Neural crest cell (in vitro differentiated cells): ENCODE results near the gene FOS. TPM values are rescaled to one million over a fixed set of nuclear protein-coding genes. Genes with fewer than 3 reads are reported as not detected.

Source experiments
- DNase-seq: peaks from one replicate; pipeline ENCODE4 v3.0.0; 2021; ENCODE audit warnings: low read depth, mixed read lengths, low spot score
- H3K27ac Mint-ChIP-seq: one replicate; pipeline ENCODE4 v1.8.0; 2021; ENCODE audit warnings: mild to moderate bottlenecking, mixed read lengths; ENCODE audit not compliant: unreplicated experiment
- H3K27me3 Mint-ChIP-seq: 2 replicates; pipeline ENCODE4 v1.8.0; 2021; ENCODE audit warnings: low read depth, mild to moderate bottlenecking, mixed read lengths
- H3K36me3 Mint-ChIP-seq: 2 replicates; pipeline ENCODE4 v1.8.0; 2021; ENCODE audit warnings: low read depth, mild to moderate bottlenecking, mixed read lengths
- H3K4me1 Mint-ChIP-seq: 2 replicates; pipeline ENCODE4 v1.8.0; 2021; ENCODE audit warnings: mixed read lengths
- H3K4me3 Mint-ChIP-seq: one replicate; pipeline ENCODE4 v1.8.0; 2021; ENCODE audit warnings: mild to moderate bottlenecking, mixed read lengths
- H3K9me3 Mint-ChIP-seq: 2 replicates; pipeline ENCODE4 v1.8.0; 2021; ENCODE audit warnings: mixed read lengths
- total RNA-seq: library from RNA; stranded (reverse); gene quantifications from 2 replicates; pipeline ENCODE4 v1.2.1, GENCODE V29; 2021
- TF ChIP-seq, protein P1 (sequence below): fragments of 200-600 bp; sonication (generic); conservative IDR thresholded peaks from 2 replicates; pipeline ENCODE4 v1.5.0; 2021; ENCODE audit warnings: antibody characterized with exemption, mild to moderate bottlenecking

Gene FOS
- total RNA-seq, 1 donor from 2014 or later = 3.8 TPM

DNA sequence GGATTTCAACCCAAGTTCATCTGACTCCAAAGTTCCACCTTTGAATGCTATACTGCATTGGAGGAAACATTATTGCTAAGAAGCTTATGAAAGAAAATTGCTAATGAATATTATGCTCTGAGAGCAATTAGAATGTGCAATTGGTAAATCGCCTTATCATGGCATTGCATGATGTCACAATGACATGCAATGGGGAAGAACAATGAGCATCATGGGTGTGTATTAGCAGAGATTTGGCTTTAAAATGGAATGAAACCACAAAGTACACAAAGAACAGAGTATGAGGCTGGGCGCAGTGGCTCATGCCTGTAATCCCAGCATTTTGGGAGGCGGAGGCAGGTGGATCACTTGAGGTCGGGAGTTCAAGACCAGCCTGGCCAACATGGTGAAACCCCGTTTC, 34.7 kb downstream of the FOS start:
- DNase-seq = no peak
- peaks cover 13% of the 10 kb centered on the region for H3K4me1 Mint-ChIP-seq
- H3K4me3 Mint-ChIP-seq = no peak overlapping the region
- no peak overlapping the region for H3K27ac Mint-ChIP-seq
- TF ChIP-seq, protein P1, sequence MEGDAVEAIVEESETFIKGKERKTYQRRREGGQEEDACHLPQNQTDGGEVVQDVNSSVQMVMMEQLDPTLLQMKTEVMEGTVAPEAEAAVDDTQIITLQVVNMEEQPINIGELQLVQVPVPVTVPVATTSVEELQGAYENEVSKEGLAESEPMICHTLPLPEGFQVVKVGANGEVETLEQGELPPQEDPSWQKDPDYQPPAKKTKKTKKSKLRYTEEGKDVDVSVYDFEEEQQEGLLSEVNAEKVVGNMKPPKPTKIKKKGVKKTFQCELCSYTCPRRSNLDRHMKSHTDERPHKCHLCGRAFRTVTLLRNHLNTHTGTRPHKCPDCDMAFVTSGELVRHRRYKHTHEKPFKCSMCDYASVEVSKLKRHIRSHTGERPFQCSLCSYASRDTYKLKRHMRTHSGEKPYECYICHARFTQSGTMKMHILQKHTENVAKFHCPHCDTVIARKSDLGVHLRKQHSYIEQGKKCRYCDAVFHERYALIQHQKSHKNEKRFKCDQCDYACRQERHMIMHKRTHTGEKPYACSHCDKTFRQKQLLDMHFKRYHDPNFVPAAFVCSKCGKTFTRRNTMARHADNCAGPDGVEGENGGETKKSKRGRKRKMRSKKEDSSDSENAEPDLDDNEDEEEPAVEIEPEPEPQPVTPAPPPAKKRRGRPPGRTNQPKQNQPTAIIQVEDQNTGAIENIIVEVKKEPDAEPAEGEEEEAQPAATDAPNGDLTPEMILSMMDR = no peak
- no peaks in the 10 kb centered on the region for H3K36me3 Mint-ChIP-seq
- H3K27me3 Mint-ChIP-seq = peaks cover 13% of the 10 kb centered on the region
- H3K9me3 Mint-ChIP-seq = no peaks in the 10 kb centered on the region

DNA sequence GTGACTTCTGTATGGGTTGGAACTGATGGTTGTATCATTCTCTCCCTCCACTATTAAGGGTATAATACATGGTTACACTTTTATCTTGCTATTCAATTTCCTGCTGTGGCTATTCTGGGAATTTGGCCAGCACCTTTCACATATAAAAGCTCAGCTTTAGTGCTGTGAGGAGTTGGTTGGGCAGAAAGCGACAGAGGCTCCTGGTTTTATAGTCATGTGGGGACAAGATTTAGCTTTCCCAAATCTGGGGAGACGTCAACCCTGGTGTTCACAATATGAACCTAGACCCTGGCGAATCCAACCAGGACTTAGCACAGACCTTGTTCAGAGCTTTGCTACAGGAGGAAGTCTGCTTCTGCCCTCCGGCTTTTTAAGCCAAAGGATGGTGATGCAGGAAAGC, 36.5 kb downstream of the FOS start:
- peaks cover 13% of the 10 kb centered on the region for H3K4me1 Mint-ChIP-seq
- TF ChIP-seq, protein P1 = no peak
- no peak overlapping the region for H3K27ac Mint-ChIP-seq
- no peaks in the 10 kb centered on the region for H3K9me3 Mint-ChIP-seq
- DNase-seq = no peak
- no peak overlapping the region for H3K4me3 Mint-ChIP-seq
- H3K36me3 Mint-ChIP-seq = no peaks in the 10 kb centered on the region
- H3K27me3 Mint-ChIP-seq = peaks cover 13% of the 10 kb centered on the region

DNA sequence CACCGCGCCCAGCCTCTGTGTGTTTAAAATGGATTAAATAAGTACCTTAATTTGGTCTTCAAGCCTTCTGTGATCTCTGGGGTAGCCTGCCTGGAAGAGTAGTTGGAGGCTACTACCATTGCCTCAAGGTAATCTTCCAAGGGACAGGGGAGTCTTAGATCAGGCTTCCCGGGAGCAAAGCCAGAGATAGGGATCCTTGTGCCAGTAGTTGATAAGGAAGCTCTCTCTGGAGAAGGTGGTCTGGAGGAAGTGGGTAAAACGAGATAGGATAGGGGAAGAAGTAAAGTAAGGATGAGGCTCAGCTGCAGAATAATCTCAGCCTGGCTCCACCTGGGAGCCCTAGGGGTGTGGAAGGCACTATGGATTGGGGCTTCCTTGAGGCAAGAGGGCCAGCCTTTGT, 38.5 kb downstream of the FOS start:
- Mint-ChIP-seq H3K27me3 (peaks cover 13% of the 10 kb centered on the region), H3K9me3 (no peaks in the 10 kb centered on the region), H3K4me3 (no peak overlapping the region), H3K36me3 (no peaks in the 10 kb centered on the region), H3K4me1 (no peaks in the 10 kb centered on the region), H3K27ac (no peak overlapping the region)
- DNase-seq = no peak
- TF ChIP-seq, protein P1 = no peak

DNA sequence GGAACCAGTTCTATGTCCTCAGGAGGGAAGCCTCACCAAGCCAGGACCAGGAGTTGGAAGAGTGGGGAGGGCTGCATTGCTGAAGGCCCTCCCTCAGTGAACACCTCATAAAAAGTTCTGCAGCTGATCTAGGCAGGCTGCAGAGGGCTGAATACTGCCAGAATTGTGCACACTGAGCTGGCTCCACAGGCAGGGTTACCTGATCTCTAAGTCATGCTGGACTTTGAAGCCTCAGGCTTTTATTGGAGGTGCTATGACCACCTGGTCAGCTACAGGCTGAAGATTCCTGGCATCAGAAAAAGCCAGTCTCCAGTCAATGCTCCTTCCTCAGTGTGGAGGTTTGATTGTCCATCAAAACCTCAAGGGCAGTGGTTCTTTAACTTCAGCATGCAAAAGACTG, 39.7 kb downstream of the FOS start:
- TF ChIP-seq, protein P1 = no peak
- no peak overlapping the region for H3K4me3 Mint-ChIP-seq
- H3K27me3 Mint-ChIP-seq = peaks cover 13% of the 10 kb centered on the region

DNA sequence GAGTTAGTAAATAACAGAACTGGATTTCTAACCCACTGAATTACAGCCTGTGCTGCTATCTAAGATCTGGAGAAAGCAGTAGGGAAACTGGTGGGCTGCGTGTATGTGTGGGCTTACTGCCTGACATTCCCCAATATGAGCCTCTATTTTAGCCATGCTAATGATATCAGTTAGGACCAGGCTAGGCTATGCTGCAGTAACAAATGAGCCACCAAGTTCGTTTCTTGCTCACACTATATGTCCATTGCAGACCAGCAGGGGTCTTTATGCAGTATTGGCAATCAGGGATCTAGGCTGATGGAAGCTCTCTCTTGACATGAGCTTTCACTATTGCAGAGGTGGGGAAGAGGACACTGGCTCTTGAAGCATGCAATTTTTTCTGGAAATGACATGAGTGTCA, 40.4 kb downstream of the FOS start:
- H3K36me3 Mint-ChIP-seq = no peaks in the 10 kb centered on the region
- TF ChIP-seq, protein P1 = no peak

More for the DNA sequence above, 39.7 kb downstream of the FOS start:
- H3K4me1 Mint-ChIP-seq = no peaks in the 10 kb centered on the region
- DNase-seq = no peak
- no peaks in the 10 kb centered on the region for H3K9me3 Mint-ChIP-seq
- no peaks in the 10 kb centered on the region for H3K36me3 Mint-ChIP-seq
- H3K27ac Mint-ChIP-seq = no peak overlapping the region

DNA sequence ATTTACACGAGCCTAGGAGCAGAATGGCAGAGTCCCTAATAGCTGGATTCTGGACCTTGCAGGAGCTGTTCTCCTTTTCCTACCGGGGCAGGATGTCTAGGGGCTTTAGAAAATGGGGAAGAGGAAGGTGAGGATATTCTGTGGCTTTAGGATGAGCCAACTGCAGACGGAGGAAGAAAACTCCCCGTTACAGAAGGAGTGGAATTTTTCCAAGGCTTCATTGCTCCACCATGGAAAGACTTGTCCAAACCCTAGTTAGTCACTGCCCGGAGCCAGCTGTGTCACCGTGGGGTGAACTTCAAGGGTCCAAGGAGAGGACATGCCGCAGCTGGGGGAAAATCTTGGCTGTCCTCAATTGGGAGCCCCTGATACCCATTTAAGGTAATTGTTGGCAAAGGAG, 41.6 kb downstream of the FOS start:
- Mint-ChIP-seq H3K36me3 (no peaks in the 10 kb centered on the region), H3K4me3 (no peak overlapping the region), H3K27ac (no peak overlapping the region), H3K4me1 (no peaks in the 10 kb centered on the region), H3K27me3 (peaks cover 10% of the 10 kb centered on the region), H3K9me3 (no peaks in the 10 kb centered on the region)
- TF ChIP-seq, protein P1 = no peak
- no peak for DNase-seq

More for the DNA sequence above, 40.4 kb downstream of the FOS start:
- Mint-ChIP-seq H3K4me1 (no peaks in the 10 kb centered on the region), H3K4me3 (no peak overlapping the region), H3K27ac (no peak overlapping the region), H3K9me3 (no peaks in the 10 kb centered on the region), H3K27me3 (peaks cover 12% of the 10 kb centered on the region)
- no peak for DNase-seq
